ENCODE measurements around the gene NCAPD2.

The NCAPD2 gene, protein sequence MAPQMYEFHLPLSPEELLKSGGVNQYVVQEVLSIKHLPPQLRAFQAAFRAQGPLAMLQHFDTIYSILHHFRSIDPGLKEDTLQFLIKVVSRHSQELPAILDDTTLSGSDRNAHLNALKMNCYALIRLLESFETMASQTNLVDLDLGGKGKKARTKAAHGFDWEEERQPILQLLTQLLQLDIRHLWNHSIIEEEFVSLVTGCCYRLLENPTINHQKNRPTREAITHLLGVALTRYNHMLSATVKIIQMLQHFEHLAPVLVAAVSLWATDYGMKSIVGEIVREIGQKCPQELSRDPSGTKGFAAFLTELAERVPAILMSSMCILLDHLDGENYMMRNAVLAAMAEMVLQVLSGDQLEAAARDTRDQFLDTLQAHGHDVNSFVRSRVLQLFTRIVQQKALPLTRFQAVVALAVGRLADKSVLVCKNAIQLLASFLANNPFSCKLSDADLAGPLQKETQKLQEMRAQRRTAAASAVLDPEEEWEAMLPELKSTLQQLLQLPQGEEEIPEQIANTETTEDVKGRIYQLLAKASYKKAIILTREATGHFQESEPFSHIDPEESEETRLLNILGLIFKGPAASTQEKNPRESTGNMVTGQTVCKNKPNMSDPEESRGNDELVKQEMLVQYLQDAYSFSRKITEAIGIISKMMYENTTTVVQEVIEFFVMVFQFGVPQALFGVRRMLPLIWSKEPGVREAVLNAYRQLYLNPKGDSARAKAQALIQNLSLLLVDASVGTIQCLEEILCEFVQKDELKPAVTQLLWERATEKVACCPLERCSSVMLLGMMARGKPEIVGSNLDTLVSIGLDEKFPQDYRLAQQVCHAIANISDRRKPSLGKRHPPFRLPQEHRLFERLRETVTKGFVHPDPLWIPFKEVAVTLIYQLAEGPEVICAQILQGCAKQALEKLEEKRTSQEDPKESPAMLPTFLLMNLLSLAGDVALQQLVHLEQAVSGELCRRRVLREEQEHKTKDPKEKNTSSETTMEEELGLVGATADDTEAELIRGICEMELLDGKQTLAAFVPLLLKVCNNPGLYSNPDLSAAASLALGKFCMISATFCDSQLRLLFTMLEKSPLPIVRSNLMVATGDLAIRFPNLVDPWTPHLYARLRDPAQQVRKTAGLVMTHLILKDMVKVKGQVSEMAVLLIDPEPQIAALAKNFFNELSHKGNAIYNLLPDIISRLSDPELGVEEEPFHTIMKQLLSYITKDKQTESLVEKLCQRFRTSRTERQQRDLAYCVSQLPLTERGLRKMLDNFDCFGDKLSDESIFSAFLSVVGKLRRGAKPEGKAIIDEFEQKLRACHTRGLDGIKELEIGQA (N-terminal part only)

DNA sequence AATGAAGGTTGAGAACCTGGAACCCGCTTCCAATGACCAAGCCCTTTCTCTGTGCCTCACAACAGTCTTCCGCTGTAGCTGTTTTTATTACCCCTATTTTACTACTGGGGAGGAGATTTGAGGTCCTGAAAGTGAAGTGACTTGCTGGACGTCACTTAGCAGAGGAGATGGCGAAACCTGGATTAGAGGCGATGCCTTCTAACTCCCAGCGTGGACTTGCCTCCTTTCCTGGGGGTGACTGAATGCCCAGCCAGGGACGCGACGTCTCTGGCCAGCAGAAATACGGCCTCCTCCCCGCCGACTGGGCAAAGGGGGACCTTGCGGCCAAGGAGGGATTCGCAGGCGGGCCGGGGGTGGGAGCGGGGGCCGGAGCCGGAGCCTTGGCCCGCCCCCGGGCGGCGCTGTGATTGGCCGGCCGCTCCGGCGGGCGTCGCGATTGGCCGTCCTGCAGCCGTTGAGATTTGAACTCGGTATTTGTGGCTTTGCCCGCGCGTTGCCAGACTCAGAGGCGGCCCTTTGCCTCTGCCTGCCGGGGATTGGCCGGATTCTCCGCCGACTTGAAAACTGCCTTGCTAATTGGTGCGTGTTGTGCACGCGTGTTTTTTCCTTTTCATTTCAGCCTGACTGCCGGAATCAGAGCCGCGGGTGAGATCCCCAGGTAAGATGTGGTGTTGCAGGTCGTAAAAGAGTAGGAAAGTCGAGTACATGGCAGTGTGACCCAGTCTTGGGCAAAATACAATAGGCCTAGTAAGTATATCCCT, at the start of gene NCAPD2:
NCAPD2 (plus strand) TSS at position 606 of the 761 bp plus-strand sequence. CDS start 997 bp downstream, outside the sequence.
- DNase-seq: peak; percentile 95 to 97

DNA sequence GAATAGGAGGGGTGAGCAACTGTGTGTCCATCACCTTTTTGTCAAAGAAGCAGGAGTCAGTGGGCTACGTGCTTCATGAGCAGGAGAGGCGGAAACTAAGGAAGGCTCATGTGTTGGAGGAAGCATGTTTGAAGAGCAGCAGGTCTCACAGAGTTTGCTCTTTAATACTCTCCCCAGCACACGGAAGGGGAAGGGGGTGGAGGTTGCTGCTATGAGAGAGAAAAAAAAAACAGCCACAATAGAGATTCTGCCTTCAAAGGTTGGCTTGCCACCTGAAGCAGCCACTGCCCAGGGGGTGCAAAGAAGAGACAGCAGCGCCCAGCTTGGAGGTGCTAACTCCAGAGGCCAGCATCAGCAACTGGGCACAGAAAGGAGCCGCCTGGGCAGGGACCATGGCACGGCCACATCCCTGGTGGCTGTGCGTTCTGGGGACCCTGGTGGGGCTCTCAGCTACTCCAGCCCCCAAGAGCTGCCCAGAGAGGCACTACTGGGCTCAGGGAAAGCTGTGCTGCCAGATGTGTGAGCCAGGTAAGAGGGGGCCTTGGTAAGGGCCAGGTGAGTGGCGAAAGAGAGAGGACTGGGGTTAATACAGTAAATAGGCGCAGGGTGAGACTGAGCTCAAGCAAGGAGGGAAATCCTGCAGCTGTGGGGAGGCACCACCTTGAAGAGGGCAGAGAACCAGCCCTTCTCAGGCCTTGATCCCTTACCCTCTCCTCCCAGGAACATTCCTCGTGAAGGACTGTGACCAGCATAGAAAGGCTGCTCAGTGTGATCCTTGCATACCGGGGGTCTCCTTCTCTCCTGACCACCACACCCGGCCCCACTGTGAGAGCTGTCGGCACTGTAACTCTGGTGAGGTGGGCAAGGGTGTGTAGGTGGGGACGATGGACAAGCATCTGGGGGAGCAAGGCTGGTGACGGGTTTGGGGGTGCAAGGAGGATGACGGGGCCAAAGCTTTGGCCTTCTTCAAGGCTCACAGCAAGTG, 48.9 kb upstream of the NCAPD2 start, which contains the start of gene CD27:
CD27 (plus strand) TSS at position 252 of the 985 bp plus-strand sequence; CDS start at position 393, 141 bp downstream.
- peak in 1 of 2 donors; percentile 49 for DNase-seq

DNA sequence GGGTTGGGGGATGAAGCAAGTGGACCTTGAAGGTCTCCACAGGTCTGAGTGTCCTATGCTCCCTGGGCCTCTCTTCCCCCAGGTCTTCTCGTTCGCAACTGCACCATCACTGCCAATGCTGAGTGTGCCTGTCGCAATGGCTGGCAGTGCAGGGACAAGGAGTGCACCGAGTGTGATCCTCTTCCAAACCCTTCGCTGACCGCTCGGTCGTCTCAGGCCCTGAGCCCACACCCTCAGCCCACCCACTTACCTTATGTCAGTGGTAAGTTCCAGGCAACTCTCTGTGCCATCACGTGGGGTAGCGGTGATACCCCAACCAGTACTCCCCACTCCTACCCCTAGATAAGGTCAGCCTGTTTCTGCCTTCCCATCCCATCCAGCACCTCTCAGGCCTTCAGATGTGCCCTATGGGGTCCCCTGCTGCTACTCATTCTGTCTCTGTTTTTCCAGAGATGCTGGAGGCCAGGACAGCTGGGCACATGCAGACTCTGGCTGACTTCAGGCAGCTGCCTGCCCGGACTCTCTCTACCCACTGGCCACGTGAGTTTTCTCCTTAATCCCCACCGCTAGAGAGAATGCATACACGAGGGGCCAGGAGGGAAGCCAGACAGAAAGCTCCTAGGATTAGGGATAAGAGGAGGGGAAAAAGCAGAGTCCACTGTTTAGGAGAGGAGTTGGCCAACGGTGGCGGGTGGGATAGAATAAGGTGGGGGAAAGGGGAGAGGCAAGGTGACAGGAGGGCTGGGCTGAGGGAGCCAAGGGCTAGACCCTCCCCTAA, 43.6 kb upstream of the NCAPD2 start:
- no peak for DNase-seq

DNA sequence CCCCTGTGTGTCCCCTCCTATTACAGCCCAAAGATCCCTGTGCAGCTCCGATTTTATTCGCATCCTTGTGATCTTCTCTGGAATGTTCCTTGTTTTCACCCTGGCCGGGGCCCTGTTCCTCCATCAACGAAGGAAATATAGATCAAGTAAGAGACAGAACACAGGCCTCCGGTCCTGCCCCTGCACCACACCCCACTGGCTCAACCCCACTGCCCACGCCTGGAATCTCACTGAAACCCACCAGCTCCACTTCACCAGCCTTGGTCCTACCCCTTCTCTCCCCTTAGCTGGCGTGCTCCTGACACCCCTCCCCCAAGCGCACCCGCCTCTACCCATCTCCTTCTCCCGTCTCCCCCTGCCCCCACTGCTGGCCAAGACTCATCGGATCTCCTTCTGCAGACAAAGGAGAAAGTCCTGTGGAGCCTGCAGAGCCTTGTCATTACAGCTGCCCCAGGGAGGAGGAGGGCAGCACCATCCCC, 43.0 kb upstream of the NCAPD2 start:
- no peak for DNase-seq

DNA sequence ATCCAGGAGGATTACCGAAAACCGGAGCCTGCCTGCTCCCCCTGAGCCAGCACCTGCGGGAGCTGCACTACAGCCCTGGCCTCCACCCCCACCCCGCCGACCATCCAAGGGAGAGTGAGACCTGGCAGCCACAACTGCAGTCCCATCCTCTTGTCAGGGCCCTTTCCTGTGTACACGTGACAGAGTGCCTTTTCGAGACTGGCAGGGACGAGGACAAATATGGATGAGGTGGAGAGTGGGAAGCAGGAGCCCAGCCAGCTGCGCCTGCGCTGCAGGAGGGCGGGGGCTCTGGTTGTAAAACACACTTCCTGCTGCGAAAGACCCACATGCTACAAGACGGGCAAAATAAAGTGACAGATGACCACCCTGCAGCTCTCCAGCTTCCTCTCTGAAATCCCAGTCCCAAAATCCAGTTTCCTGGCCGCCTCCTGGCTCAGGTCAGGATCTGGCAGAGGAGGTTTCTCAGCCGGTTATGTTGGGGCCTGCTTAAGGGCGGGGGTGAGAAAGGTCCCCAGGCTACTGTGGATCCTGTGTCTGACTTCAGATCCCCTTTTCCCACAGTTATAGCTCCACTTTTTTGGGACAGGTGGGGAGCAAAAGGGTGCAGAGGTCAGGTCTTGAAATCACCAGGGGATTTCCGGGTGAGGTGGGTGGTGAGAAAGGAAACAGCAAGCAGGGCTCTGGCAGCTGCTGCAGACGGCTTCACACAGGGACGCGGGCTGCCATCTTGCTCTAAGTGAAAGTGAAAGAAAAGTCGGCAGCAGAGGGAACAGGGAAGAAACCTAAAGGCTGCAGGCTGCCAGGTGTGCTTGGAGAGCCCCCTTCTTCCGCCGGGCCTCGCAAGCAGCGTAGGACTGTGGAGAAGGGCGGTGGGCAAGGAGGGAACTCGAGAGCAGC, 42.3 kb upstream of the NCAPD2 start, which contains the start of gene TAPBPL:
TAPBPL (plus strand) TSS at position 695 of the 897 bp plus-strand sequence. CDS start 207 bp downstream, outside the sequence.
- peak; percentile 82 to 90 for DNase-seq

DNA sequence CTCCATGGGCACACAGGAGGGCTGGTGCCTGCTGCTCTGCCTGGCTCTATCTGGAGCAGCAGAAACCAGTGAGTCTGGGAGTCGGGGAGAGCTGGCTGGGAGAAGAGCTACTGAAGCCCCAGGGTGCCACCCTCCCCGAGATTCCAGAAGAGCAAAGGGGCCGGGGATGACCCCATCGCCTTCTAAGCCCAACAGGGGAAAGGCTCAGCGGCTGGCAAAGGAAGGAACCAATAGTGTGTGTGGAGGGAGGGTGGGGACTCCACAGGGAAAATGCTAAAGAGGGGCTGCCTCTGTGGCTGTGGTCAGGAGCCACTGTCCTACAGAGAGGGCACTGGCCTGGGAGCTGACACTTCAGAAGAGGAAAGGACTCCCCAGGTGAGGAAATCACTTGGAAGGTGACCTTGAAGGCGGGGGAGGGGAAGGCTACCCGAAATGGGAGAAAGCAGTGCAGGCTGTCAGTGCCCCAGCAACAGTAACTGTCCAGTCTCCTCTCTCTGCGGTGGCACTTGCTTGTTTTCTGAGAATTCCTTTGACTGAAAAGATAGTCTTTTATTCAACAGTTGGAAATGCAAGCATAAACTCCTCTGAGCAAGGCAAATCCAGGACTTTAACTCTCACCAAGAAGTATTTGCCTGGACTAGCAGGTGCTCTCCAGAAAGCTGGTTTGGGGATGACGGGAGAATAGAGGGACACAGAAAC, 41.5 kb upstream of the NCAPD2 start:
- no peak for DNase-seq

DNA sequence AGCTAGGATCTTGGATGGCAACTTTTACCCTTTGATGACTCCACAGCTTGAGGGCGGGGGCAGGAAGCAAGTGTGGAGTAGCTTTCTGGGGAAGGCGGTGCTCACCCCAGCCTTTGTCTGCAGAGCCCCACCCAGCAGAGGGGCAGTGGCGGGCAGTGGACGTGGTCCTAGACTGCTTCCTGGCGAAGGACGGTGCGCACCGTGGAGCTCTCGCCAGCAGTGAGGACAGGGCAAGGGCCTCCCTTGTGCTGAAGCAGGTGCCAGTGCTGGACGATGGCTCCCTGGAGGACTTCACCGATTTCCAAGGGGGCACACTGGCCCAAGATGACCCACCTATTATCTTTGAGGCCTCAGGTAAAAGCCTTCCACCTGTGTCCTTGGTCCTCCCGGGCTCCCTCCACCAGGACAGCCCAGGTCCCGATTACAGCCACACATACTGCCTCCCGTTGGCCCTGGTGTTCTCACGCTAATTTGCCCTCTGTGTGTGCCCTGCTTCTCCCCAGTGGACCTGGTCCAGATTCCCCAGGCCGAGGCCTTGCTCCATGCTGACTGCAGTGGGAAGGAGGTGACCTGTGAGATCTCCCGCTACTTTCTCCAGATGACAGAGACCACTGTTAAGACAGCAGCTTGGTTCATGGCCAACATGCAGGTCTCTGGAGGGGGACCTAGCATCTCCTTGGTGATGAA, 40.8 kb upstream of the NCAPD2 start:
- no peak for DNase-seq

DNA sequence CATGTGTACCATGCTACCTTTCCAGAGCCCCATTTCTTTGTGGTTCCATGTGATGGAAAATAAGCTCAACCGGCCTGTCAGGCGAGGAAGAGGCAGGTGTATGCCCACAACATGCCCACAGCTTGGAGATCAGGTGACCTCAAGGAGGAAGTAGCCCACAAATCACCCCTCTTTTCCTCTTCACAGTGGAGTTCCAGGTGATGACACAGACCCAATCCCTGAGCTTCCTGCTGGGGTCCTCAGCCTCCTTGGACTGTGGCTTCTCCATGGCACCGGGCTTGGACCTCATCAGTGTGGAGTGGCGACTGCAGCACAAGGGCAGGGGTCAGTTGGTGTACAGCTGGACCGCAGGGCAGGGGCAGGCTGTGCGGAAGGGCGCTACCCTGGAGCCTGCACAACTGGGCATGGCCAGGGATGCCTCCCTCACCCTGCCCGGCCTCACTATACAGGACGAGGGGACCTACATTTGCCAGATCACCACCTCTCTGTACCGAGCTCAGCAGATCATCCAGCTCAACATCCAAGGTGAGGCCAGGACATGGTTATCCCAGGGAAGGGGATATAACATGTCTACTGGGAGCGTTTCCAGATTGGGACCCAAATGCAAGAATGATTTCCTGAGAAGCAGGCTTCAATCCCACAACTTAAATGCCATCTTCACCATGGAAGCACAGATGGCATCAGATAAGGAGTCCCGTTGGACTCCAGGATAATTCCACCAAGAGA, 36.5 kb upstream of the NCAPD2 start:
- DNase-seq: no peak

DNA sequence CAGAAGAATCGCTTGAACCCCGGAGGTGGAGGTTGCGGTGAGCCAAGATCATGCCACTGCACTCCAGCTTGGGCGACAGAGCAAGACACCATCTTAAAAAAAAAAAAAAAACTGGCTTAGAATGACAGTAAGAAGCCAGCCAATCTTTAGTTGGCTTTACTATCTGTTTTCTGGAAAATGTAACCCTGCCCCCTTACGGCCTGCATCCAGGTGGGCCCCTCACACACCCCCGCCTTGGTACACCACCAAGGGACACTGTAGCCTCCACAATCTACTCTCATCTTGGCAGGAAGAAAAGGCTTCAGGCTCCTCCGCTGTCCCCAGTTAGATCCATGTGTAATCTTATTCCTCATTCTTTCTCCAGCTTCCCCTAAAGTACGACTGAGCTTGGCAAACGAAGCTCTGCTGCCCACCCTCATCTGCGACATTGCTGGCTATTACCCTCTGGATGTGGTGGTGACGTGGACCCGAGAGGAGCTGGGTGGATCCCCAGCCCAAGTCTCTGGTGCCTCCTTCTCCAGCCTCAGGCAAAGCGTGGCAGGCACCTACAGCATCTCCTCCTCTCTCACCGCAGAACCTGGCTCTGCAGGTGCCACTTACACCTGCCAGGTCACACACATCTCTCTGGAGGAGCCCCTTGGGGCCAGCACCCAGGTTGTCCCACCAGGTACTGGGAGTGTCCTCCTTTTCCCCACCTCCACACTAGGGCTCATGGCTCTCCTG, 35.5 kb upstream of the NCAPD2 start:
- DNase-seq: no peak

DNA sequence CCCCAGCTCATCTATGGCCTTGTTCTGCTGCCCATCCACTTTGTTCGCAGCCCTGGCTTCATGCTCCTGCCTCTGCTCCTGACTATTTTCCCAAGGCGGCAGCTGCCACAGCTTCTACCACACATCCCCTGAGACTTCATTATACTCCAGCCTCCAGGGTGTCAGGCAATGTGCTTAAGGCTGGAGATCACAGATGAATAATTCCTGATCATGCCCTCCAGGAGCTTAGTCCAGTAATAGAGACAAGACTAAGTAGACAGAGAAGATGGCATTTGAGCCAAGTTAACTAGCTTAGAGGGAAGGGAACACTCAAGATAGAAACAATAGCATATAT, 34.9 kb upstream of the NCAPD2 start:
- DNase-seq: no peak

DNA sequence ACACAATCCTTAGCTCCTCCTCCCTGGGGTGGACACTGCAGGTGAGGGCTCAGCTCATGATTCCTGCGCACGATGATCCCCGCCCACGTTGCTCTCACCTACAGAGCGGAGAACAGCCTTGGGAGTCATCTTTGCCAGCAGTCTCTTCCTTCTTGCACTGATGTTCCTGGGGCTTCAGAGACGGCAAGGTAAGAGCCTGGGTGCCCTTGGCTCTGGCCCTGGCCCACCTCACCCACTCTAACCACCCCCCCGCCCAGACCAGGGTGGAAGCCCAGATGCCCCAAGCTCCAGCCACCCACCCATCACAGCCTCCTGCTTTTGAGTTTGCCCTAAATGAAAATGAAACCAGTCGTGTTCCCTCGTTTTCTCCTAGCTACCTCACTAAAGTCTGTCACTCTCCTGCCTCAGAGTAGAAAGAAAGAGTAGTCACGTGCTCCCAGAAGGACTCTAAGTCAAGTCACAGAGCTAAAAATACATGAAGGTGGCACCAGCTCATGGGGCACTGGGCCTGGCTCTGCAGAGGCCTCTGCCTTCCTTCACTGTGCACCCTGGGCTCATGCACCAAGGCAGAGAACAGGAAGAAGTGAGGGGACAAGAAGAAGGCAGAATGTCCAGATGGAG, 33.0 kb upstream of the NCAPD2 start:
- peak in 1 of 2 donors; percentile 68 for DNase-seq

DNA sequence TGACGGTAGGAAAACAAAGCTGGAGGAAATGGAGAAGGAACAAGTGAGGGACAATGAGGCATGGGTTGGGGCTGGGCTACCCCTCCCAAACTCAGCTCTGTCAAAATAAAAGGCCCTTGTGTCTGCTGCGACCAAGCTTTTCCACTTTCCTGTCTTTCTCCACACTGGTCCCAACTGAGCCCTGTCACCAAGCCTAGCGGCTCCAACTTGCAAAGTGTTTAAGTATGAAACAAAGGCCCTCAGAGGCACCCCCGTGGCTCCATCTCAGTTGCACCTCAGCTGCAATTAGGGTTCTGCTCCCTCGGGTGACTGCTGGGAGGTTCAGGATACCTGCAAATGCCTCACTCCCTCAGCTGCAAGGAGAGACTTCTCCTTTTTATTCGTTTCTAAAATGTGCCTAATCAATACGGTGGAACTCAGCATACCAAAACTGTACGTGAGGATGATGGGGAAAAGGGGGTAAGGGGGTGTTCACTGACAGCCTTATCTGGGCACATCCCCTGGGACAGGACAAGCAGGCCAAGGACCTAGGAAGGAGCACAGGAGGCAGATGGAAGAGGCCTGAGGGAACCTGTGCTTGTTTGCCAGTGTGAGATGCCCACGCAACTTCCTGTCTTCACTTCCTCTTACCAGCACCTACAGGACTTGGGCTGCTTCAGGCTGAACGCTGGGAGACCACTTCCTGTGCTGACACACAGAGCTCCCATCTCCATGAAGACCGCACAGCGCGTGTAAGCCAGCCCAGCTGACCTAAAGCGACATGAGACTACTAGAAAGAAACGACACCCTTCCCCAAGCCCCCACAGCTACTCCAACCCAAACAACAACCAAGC, 32.3 kb upstream of the NCAPD2 start:
- DNase-seq: peak; percentile 86 to 87

DNA sequence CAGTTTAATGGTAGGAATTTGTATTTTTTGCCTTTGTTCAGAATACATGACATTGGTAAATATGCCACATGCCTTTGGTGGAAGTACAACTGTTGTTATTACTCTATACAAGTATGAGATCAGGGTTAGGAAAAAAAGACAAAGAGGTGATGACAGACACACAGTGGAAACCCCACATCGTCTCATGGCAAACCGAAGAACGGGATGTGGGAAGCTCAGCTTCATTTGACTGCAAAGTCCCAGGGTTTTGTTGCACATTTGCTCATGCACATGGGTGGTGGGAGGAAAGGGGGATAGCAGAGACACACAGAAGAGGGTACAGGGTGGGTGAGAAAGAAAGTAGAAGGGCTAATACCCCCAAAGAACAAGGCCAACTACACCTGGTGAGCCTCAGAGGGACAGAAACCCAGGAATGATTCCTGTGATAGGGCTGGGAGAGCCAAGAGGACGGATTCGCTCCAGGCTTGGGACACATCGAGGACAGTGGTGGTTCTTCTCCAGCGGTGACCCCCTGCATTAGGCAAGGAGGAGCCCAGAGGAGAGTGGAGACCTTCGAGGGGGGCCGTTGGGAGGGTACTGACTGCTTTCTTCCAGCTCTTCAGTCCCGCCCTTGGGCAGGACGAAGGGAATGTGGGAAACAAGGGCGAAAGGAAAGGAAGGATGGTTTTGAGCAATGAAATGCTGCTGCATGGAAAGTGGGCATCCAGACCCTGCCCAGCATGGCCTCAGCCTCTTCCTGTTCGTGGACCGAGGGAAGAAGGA, 31.5 kb upstream of the NCAPD2 start:
- DNase-seq: no peak

DNA sequence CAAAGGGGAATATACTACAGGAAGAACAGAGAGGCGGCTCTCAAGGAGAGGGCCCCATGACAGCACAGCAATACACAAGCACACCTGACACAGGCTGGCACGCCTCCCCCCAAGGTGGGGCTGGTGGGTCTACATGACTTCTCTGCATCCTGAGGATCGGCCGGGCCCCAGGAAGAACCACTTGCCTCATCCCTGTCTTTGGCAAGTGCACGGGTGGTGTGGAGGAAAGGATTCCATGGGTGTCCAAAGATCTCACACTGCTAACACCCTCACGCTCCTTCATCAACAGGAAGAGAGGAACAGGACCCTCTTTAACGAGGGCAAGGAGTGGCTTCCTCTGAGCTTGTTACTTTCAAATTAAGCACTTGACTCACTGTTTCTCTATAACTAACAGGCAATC, 30.7 kb upstream of the NCAPD2 start:
- no peak for DNase-seq
